HG02623 (cell line): Measurements from ENCODE around the gene TRAPPC5.

Experiments
- ATAC-seq: cut with Tn5 transposase; IDR thresholded peaks from one replicate; pipeline ENCODE4 v1.9.1; 2021; ENCODE audit warnings: moderate library complexity; ENCODE audit not compliant: unreplicated experiment

TRAPPC5 gene

GRCh38 chr19:7699003-7699402 lies 18.4 kb downstream of the TRAPPC5 start:
- ATAC-seq, result no peak

GRCh38 chr19:7699417-7700401 lies 19.1 kb downstream of the TRAPPC5 start:
- no peak for ATAC-seq

- no peak for ATAC-seq
Observed at GRCh38 chr19:7701049-7701653, 20.5 kb downstream of the TRAPPC5 start.

- ATAC-seq, result peak; percentile 50
Observed at GRCh38 chr19:7701654-7702457, 21.2 kb downstream of the TRAPPC5 start, which contains the start of gene FCER2. TSS of gene FCER2 (minus strand) at chr19:7702131. CDS start at chr19:7699760, 2,371 bp downstream.

- no peak for ATAC-seq
Observed at GRCh38 chr19:7703332-7703731, 22.7 kb downstream of the TRAPPC5 start.

- ATAC-seq, result no peak
Observed at GRCh38 chr19:7704280-7705060, 23.8 kb downstream of the TRAPPC5 start.

- ATAC-seq, result no peak
Observed at GRCh38 chr19:7705387-7706187, 25.0 kb downstream of the TRAPPC5 start.

- no peak for ATAC-seq
Observed at GRCh38 chr19:7706188-7706954, 25.7 kb downstream of the TRAPPC5 start.

GRCh38 chr19:7706955-7707456 lies 26.4 kb downstream of the TRAPPC5 start:
- ATAC-seq, result no peak

- ATAC-seq, result no peak
Observed at GRCh38 chr19:7709932-7710460, 29.4 kb downstream of the TRAPPC5 start.

GRCh38 chr19:7710616-7711015 lies 30.0 kb downstream of the TRAPPC5 start:
- ATAC-seq, result no peak

GRCh38 chr19:7715671-7716070 lies 35.0 kb downstream of the TRAPPC5 start:
- no peak for ATAC-seq

- no peak for ATAC-seq
Observed at GRCh38 chr19:7716762-7717161, 36.1 kb downstream of the TRAPPC5 start.

GRCh38 chr19:7718668-7719067 lies 38.0 kb downstream of the TRAPPC5 start:
- ATAC-seq, result no peak

GRCh38 chr19:7720351-7720750 lies 39.7 kb downstream of the TRAPPC5 start:
- no peak for ATAC-seq

GRCh38 chr19:7722231-7722651 lies 41.6 kb downstream of the TRAPPC5 start:
- ATAC-seq, result no peak

- no peak for ATAC-seq
Observed at GRCh38 chr19:7725791-7726190, 45.2 kb downstream of the TRAPPC5 start.

GRCh38 chr19:7729211-7729610 lies 48.6 kb downstream of the TRAPPC5 start:
- no peak for ATAC-seq
